IMR-90 (cell line): ENCODE measurements around the gene C1orf74. TPM values are rescaled to one million over a fixed set of nuclear protein-coding genes. Genes with fewer than 3 reads are reported as not detected.
A peak's percentile ranks its signal among the peaks of the same experiment; 100 is the strongest.

ENCODE experiments used
- ATAC-seq: fragments of 200-7000 bp; cut with Tn5 transposase; 2 replicates; pipeline ENCODE4 v1.9.1; 2020; ENCODE audit warnings: low read depth, mild to moderate bottlenecking, moderate library complexity
- BruUV-seq: library from RNA; stranded (reverse); fragments of 400-500 nt; replicated peaks from 2 replicates; lab custom pipeline; 2021; lab: Mats Ljungman, UMichigan
- CTCF ChIA-PET: fragments of 300-600 bp; formaldehyde crosslinking; extraction: SDS; loops from one replicate; lab custom pipeline; 2021; ENCODE audit warnings: antibody characterized with exemption; lab: Yijun Ruan, JAX
- POLR2A ChIA-PET: fragments of 300-600 bp; sonication (Branson Sonifier 250); formaldehyde crosslinking; loops from one replicate; lab custom pipeline; 2022; ENCODE audit warnings: antibody characterized with exemption; ENCODE audit not compliant: unreplicated experiment; lab: Charles Lee
- DNase-seq: peaks from one replicate; pipeline ENCODE4 v3.0.0; 2013
- H2AFZ ChIP-seq: replicated peaks from 2 replicates; pipeline ENCODE3; 2013; ENCODE audit warnings: low read length, mild to moderate bottlenecking; ENCODE audit not compliant: poor library complexity
- H2AK5ac ChIP-seq: 2 replicates; pipeline ENCODE4 v1.6.1; 2013; ENCODE audit warnings: low read depth, low read length, inconsistent platforms
- H2AK9ac ChIP-seq: replicated peaks from 2 replicates; pipeline ENCODE3; 2013; ENCODE audit warnings: mild to moderate bottlenecking, low read depth, low read length, moderate library complexity; ENCODE audit not compliant: poor library complexity
- H2BK120ac ChIP-seq: 2 replicates; pipeline ENCODE4 v1.6.1; 2013; ENCODE audit warnings: low read depth, low read length, inconsistent platforms
- H2BK15ac ChIP-seq: 3 replicates; pipeline ENCODE4 v1.6.1; 2013; ENCODE audit warnings: low read depth, low read length, inconsistent platforms
- H2BK20ac ChIP-seq: 2 replicates; pipeline ENCODE4 v1.6.1; 2013; ENCODE audit warnings: low read depth, mild to moderate bottlenecking, inconsistent platforms, low read length, moderate library complexity
- H2BK5ac ChIP-seq: 2 replicates; pipeline ENCODE4 v1.6.1; 2013; ENCODE audit warnings: mild to moderate bottlenecking, low read depth, low read length, inconsistent platforms; ENCODE audit not compliant: poor library complexity, severe bottlenecking
- H3K14ac ChIP-seq: replicated peaks from 2 replicates; pipeline ENCODE4 v1.6.1; 2013; ENCODE audit warnings: low read depth, low read length, inconsistent platforms
- H3K18ac ChIP-seq: 2 replicates; pipeline ENCODE4 v1.6.1; 2013; ENCODE audit warnings: low read depth, low read length, control low read depth
- H3K23ac ChIP-seq: 2 replicates; pipeline ENCODE4 v1.6.1; 2013; ENCODE audit warnings: low read depth, low read length, inconsistent platforms
- H3K27ac ChIP-seq: 2 replicates; pipeline ENCODE4 v1.5.1; 2013; ENCODE audit warnings: mild to moderate bottlenecking, control low read depth, low read length; ENCODE audit not compliant: insufficient read depth
- H3K27me3 ChIP-seq: 2 replicates; pipeline ENCODE4 v1.6.1; 2013; ENCODE audit warnings: low read length; ENCODE audit not compliant: control insufficient read depth, insufficient read depth
- H3K36me3 ChIP-seq: 2 replicates; pipeline ENCODE4 v1.6.1; 2013; ENCODE audit warnings: low read length, mixed read lengths; ENCODE audit not compliant: control insufficient read depth, insufficient read depth
- H3K4ac ChIP-seq: 2 replicates; pipeline ENCODE4 v1.6.1; 2013; ENCODE audit warnings: low read depth, low read length, inconsistent platforms
- H3K4me1 ChIP-seq: 2 replicates; pipeline ENCODE4 v1.6.1; 2013; ENCODE audit warnings: low read length, mixed read lengths; ENCODE audit not compliant: control insufficient read depth, insufficient read depth
- H3K4me2 ChIP-seq: 2 replicates; pipeline ENCODE4 v1.6.1; 2013; ENCODE audit warnings: low read depth, mild to moderate bottlenecking, control low read depth, low read length, moderate library complexity
- H3K4me3 ChIP-seq: 2 replicates; pipeline ENCODE4 v1.5.1; 2013; ENCODE audit warnings: low read depth, mild to moderate bottlenecking, control low read depth, low read length, moderate library complexity; ENCODE audit not compliant: insufficient read depth
- H3K56ac ChIP-seq: 2 replicates; pipeline ENCODE4 v1.6.1; 2013; ENCODE audit warnings: low read length, inconsistent platforms; ENCODE audit not compliant: insufficient read depth; ENCODE audit errors: extremely low read depth
- H3K79me1 ChIP-seq, 2 experiments: 2 replicates each; pipeline ENCODE4 v1.6.1; 2013; ENCODE audit warnings: low read length in 2 of 2, inconsistent platforms in 1 of 2, low read depth in 1 of 2
- H3K9ac ChIP-seq: 2 replicates; pipeline ENCODE4 v1.6.1; 2013; ENCODE audit warnings: low read depth, low read length, control low read depth
- H3K9me1 ChIP-seq: 2 replicates; pipeline ENCODE4 v1.6.1; 2013; ENCODE audit warnings: low read length, inconsistent platforms; ENCODE audit not compliant: insufficient read depth
- H3K9me3 ChIP-seq: 2 replicates; pipeline ENCODE4 v1.6.1; 2013; ENCODE audit warnings: low read length; ENCODE audit not compliant: control insufficient read depth, insufficient read depth
- H4K20me1 ChIP-seq: 2 replicates; pipeline ENCODE4 v1.6.1; 2013; ENCODE audit warnings: low read length, inconsistent platforms; ENCODE audit not compliant: insufficient read depth
- H4K5ac ChIP-seq: 2 replicates; pipeline ENCODE4 v1.6.1; 2013; ENCODE audit warnings: mild to moderate bottlenecking, low read depth, low read length, control low read depth
- H4K8ac ChIP-seq, 2 experiments: 2 replicates each; pipeline ENCODE4 v1.6.1; 2013; ENCODE audit warnings: low read depth in 2 of 2, low read length in 2 of 2, control low read depth in 1 of 2, inconsistent platforms in 1 of 2
- H4K91ac ChIP-seq: 2 replicates; pipeline ENCODE4 v1.6.1; 2013; ENCODE audit warnings: low read depth, low read length, inconsistent platforms; ENCODE audit not compliant: insufficient read depth
- CTCF ChIP-seq: conservative IDR thresholded peaks from 2 replicates; pipeline ENCODE4 v1.5.1; 2012; ENCODE audit warnings: mild to moderate bottlenecking, low read depth, low read length, improper control_type of control experiment
- WGBS, 2 experiments: methylation state at CpG; one replicate each; pipeline versions ENCODE4 v1.1.5 to v1.1.7; 2013; ENCODE audit warnings: missing lambda C conversion rate in 2 of 2; ENCODE audit not compliant: insufficient read length in 1 of 2; ENCODE audit errors: extremely low coverage in 2 of 2; 5-methylcytosine and 5-hydroxymethylcytosine counted together
- dilution Hi-C: fragments of 300-500 bp; cut with HindIII; formaldehyde crosslinking; loops from one replicate; pipeline ENCODE4 v1.14.3; 2018; ENCODE audit warnings: low sequenced_read_pairs; ENCODE audit not compliant: unreplicated experiment
- in situ Hi-C: fragments of 300-500 bp; cut with MboI; formaldehyde crosslinking; loops from 3 replicates; pipeline ENCODE4 v1.14.3; 2019; ENCODE audit warnings: low sequenced_read_pairs, inconsistent platforms, mixed read lengths
- intact Hi-C: fragments of 100-400 bp; cut with micrococcal nuclease; formaldehyde crosslinking; loops from 2 replicates; pipeline ENCODE4 v1.10.0; 2022
- polyA plus RNA-seq, 3 experiments: library from polyadenylated mRNA; depleted of rRNA; stranded (reverse); fragments of >200 nt; gene quantifications; 2 replicates each; pipeline ENCODE4 v1.2.3, GENCODE V29; 2012; ENCODE audit warnings: low replicate concordance in 1 of 3
- total RNA-seq: library from RNA; depleted of rRNA; stranded (reverse); fragments of >200 nt; gene quantifications from 2 replicates; pipeline ENCODE4 v1.2.3, GENCODE V29; 2012

Gene C1orf74
- total and polyA plus RNA-seq, 2 of the 4 experiments (the other 2 are of a cell fraction), result 1.1 to 4.3 TPM

GRCh38 chr1:209748620-209749019, 35.7 kb downstream of the C1orf74 start:
- Histone ChIP-seq H3K14ac (no peak overlapping the region), H4K20me1 (no peaks in the 10 kb centered on the region), H3K4me2 (no peak overlapping the region), H3K4me1 (no peaks in the 10 kb centered on the region), H2BK20ac (no peak overlapping the region), H4K8ac (no peak overlapping the region), H3K9me1 (0 out of 2 replicates have a peak, but pooled peaks cover 3% of the 10 kb centered on the region), H3K27ac (no peak overlapping the region), H3K9me3 (no peaks in the 10 kb centered on the region), H3K56ac (no peak overlapping the region), H3K79me1 (no peaks in the 10 kb centered on the region), H4K91ac (no peak overlapping the region), H3K4me3 (no peak overlapping the region), H3K18ac (no peak overlapping the region), H2AK9ac (no peak overlapping the region), H2BK5ac (no peak overlapping the region), H4K5ac (no peak overlapping the region), H3K4ac (no peak overlapping the region), H2AFZ (peak overlapping the region; percentile 82), H2AK5ac (0 out of 2 replicates have a peak overlapping the region, but pooled peaks have one; percentile 13), H2BK15ac (no peak overlapping the region), H3K23ac (no peak overlapping the region), H3K9ac (no peak overlapping the region), H3K36me3 (no peaks in the 10 kb centered on the region), H2BK120ac (no peak overlapping the region), H3K27me3 (0 out of 2 replicates have a peak, but pooled peaks cover 1% of the 10 kb centered on the region)
- CTCF ChIA-PET, result interaction anchor here (1.1 to 1.4 kb wide), 3 partner anchors 11 to 99 kb away, joined by 3 to 10 read pairs (median 5); no protein-coding TSS in a partner anchor
- no peak for DNase-seq
- intact Hi-C loops, result loop anchor here (1.0 to 5.0 kb wide), 2 partner anchors 101 to 179 kb away; no protein-coding TSS in a partner anchor
- dilution Hi-C loops, result no loop called here
- in situ Hi-C loops, result no loop called here
- no peak for ATAC-seq
- 71% methylated on average over 2 of the region's 4 CpGs; no CpG with 5 or more reads in 1 of the 2 experiments for WGBS, 2 experiments
- no TSS peak for BruUV-seq
- no peak for TF ChIP-seq CTCF
- POLR2A ChIA-PET, result no interaction called here
